CD4-positive, alpha-beta T cell (primary cell): ENCODE data around the gene CACNA1E. TPM values are rescaled to one million over a fixed set of nuclear protein-coding genes. Genes with fewer than 3 reads are reported as not detected.

Source experiments
- ATAC-seq: fragments of 200-7000 bp; cut with Tn5 transposase; one replicate; pipeline ENCODE4 v1.10.0; 2022; ENCODE audit warnings: mild to moderate bottlenecking; ENCODE audit not compliant: poor library complexity
- CTCF ChIA-PET: fragments of 350-600 bp; sonication (Branson Sonifier 250); formaldehyde crosslinking; loops from one replicate; lab custom pipeline; 2021; ENCODE audit warnings: antibody characterized with exemption, inconsistent platforms; lab: Charles Lee
- POLR2A ChIA-PET: fragments of 350-600 bp; sonication (Branson Sonifier 250); formaldehyde crosslinking; loops from one replicate; lab custom pipeline; 2021; ENCODE audit warnings: antibody characterized with exemption, inconsistent platforms; lab: Charles Lee
- DNase-seq, 14 experiments: peaks; one replicate each; pipeline ENCODE4 v3.0.0-alpha.2; 2013 to 2020; ENCODE audit warnings: mixed read lengths in 2 of 14
- H3K27ac ChIP-seq, 2 donors: one replicate each; pipeline versions ENCODE4 v1.5.1 to v1.7.0; 2013; ENCODE audit warnings: low read length in 2 of 2, low read depth in 1 of 2, mild to moderate bottlenecking in 1 of 2
- H3K27me3 ChIP-seq, 2 experiments: 1 replicate in 1 of 2; 2 replicates in 1 of 2; pipeline versions ENCODE4 v1.6.1 to v1.7.0; 2013; ENCODE audit warnings: low read length in 2 of 2, control low read depth in 1 of 2, mild to moderate bottlenecking in 1 of 2, moderate library complexity in 1 of 2; ENCODE audit not compliant: insufficient read depth in 2 of 2, control insufficient read depth in 1 of 2
- H3K36me3 ChIP-seq: one replicate; pipeline ENCODE4 v1.6.1; 2013; ENCODE audit warnings: low read length, control low read depth; ENCODE audit not compliant: insufficient read depth
- H3K4me1 ChIP-seq: one replicate; pipeline ENCODE4 v1.6.1; 2013; ENCODE audit warnings: low read length, control low read depth; ENCODE audit not compliant: insufficient read depth
- H3K4me3 ChIP-seq: one replicate; pipeline ENCODE4 v1.5.1; 2013; ENCODE audit warnings: mild to moderate bottlenecking, low read length, moderate library complexity
- H3K9me3 ChIP-seq, 2 experiments: 1 replicate in 1 of 2; 2 replicates in 1 of 2; pipeline versions ENCODE4 v1.6.1 to v1.7.0; 2013; ENCODE audit warnings: low read length in 2 of 2, mild to moderate bottlenecking in 2 of 2, control low read depth in 1 of 2, moderate library complexity in 1 of 2; ENCODE audit not compliant: control insufficient read depth in 1 of 2, insufficient read depth in 1 of 2
- H3K27ac Mint-ChIP-seq: one replicate; pipeline ENCODE4 v1.8.0; 2020; ENCODE audit warnings: mixed read lengths
- H3K27me3 Mint-ChIP-seq: one replicate; pipeline ENCODE4 v1.8.0; 2021; ENCODE audit warnings: mixed read lengths
- H3K36me3 Mint-ChIP-seq: one replicate; pipeline ENCODE4 v1.8.0; 2021; ENCODE audit warnings: low read depth, mixed read lengths
- H3K4me1 Mint-ChIP-seq: one replicate; pipeline ENCODE4 v1.8.0; 2021; ENCODE audit warnings: low read depth, mixed read lengths
- H3K4me3 Mint-ChIP-seq: one replicate; pipeline ENCODE4 v1.8.0; 2020; ENCODE audit warnings: mild to moderate bottlenecking, mixed read lengths
- H3K9me3 Mint-ChIP-seq: one replicate; pipeline ENCODE4 v1.8.0; 2020; ENCODE audit warnings: mixed read lengths
- CTCF ChIP-seq: fragments of 200-600 bp; IDR thresholded peaks from one replicate; pipeline ENCODE4 v1.8.0; 2022; ENCODE audit warnings: antibody characterized with exemption, mild to moderate bottlenecking
- intact Hi-C, 2 experiments: fragments of 100-400 bp; cut with DNase I in 1 of 2; cut with micrococcal nuclease in 1 of 2; formaldehyde crosslinking; loops; one replicate each; pipeline versions ENCODE4 v1.15.1 to v1.9.0; 2023 to 2025; cut with DNase I, micrococcal nuclease
- total RNA-seq, 174 experiments: library from RNA in 2 of 174; stranded (reverse) in 2 of 174; gene quantifications; one replicate each; pipeline ENCODE4 v1.2.3 and lab custom pipeline; 2021 to 2026

The CACNA1E gene
- total RNA-seq, 2 experiments from 2014 or later = not detected

- H3K9me3 Mint-ChIP-seq = no peaks in the 10 kb centered on the region
- CTCF ChIA-PET = no interaction called here
- H3K4me3 Mint-ChIP-seq = no peak overlapping the region
Measured at GRCh38 chr1:181587870-181588438, 104.6 kb downstream of the CACNA1E start.

GRCh38 chr1:181588631-181589030, 105.3 kb downstream of the CACNA1E start:
- Histone ChIP-seq H3K27me3 (peaks cover 0 to 12% of the 10 kb centered on the region in 2 experiments), H3K27ac (no peak overlapping the region), H3K9me3 (no peaks in the 10 kb centered on the region), H3K4me3 (no peak overlapping the region), H3K36me3 (no peaks in the 10 kb centered on the region), H3K4me1 (no peaks in the 10 kb centered on the region)
- intact Hi-C loops = no loop called here
- H3K9me3 Mint-ChIP-seq = no peaks in the 10 kb centered on the region
- POLR2A ChIA-PET = no interaction called here
- TF ChIP-seq CTCF = no peak
- H3K27ac Mint-ChIP-seq = no peak overlapping the region
- no peak overlapping the region for H3K4me3 Mint-ChIP-seq
- CTCF ChIA-PET = no interaction called here
- H3K27me3 Mint-ChIP-seq = peaks cover 15% of the 10 kb centered on the region
- no peaks in the 10 kb centered on the region for H3K4me1 Mint-ChIP-seq
- ATAC-seq (no peak), DNase-seq (no peak)
- H3K36me3 Mint-ChIP-seq = no peaks in the 10 kb centered on the region

More at GRCh38 chr1:181587870-181588438, 104.6 kb downstream of the CACNA1E start:
- peaks cover 16% of the 10 kb centered on the region for H3K27me3 Mint-ChIP-seq
- Histone ChIP-seq H3K27me3 (peaks cover 0 to 11% of the 10 kb centered on the region in 2 experiments), H3K9me3 (no peaks in the 10 kb centered on the region), H3K4me3 (no peak overlapping the region), H3K4me1 (no peaks in the 10 kb centered on the region), H3K36me3 (no peaks in the 10 kb centered on the region), H3K27ac (no peak overlapping the region)
- H3K4me1 Mint-ChIP-seq = no peaks in the 10 kb centered on the region
- POLR2A ChIA-PET = no interaction called here
- DNase-seq (no peak), ATAC-seq (no peak)
- intact Hi-C loops = no loop called here
- no peaks in the 10 kb centered on the region for H3K36me3 Mint-ChIP-seq
- H3K27ac Mint-ChIP-seq = no peak overlapping the region
- no peak for TF ChIP-seq CTCF

GRCh38 chr1:181592255-181592859, 109.0 kb downstream of the CACNA1E start:
- H3K27ac Mint-ChIP-seq = no peak overlapping the region
- H3K27ac ChIP-seq = no peak overlapping the region
- H3K4me3 ChIP-seq = no peak overlapping the region
- DNase-seq (no peak), ATAC-seq (no peak)
- no peaks in the 10 kb centered on the region for H3K4me1 Mint-ChIP-seq
- no peaks in the 10 kb centered on the region for H3K9me3 ChIP-seq
- H3K27me3 Mint-ChIP-seq = peaks cover 15% of the 10 kb centered on the region
- CTCF ChIA-PET = no interaction called here
- H3K9me3 Mint-ChIP-seq = no peaks in the 10 kb centered on the region
- H3K36me3 ChIP-seq = no peaks in the 10 kb centered on the region
- intact Hi-C loops = no loop called here
- H3K4me3 Mint-ChIP-seq = no peak overlapping the region
- POLR2A ChIA-PET = no interaction called here
- no peaks in the 10 kb centered on the region for H3K4me1 ChIP-seq
- no peak for TF ChIP-seq CTCF
- peaks cover 2 to 12% of the 10 kb centered on the region in 2 experiments for H3K27me3 ChIP-seq
- H3K36me3 Mint-ChIP-seq = no peaks in the 10 kb centered on the region
